Brain microvascular endothelial cell (primary cell): ENCODE measurements around the gene TOR3A.

Source experiments
- DNase-seq: peaks from one replicate; pipeline ENCODE4 v3.0.0-alpha.2; 2020
- H3K27ac ChIP-seq: fragments of 250-450 bp; sonication (Bioruptor Pico); 2 replicates; pipeline ENCODE4 v1.5.1; 2020; ENCODE audit warnings: mild to moderate bottlenecking, moderate library complexity
- H3K27me3 ChIP-seq: fragments of 250-450 bp; sonication (Bioruptor Pico); replicated peaks from 2 replicates; pipeline ENCODE4 v1.5.1; 2020; ENCODE audit warnings: mild to moderate bottlenecking
- H3K36me3 ChIP-seq: fragments of 250-450 bp; sonication (Bioruptor Pico); replicated peaks from 2 replicates; pipeline ENCODE4 v1.5.1; 2020; ENCODE audit warnings: mild to moderate bottlenecking
- H3K4me3 ChIP-seq: 2 replicates; pipeline ENCODE4 v1.5.1; 2011; ENCODE audit warnings: low read depth, mild to moderate bottlenecking, control low read depth, low read length, moderate library complexity
- CTCF ChIP-seq: IDR thresholded peaks from 2 replicates; pipeline ENCODE4 v1.5.1; 2011; ENCODE audit warnings: low read depth, mild to moderate bottlenecking, moderate library complexity, low read length, control low read depth, inconsistent platforms; ENCODE audit errors: missing control alignments
- in situ Hi-C: cut with HindIII; loops from 2 replicates; pipeline ENCODE4 v1.10.0; 2017; ENCODE audit warnings: low sequenced_read_pairs, low pct_ligation_motif_present

Gene TOR3A

DNA sequence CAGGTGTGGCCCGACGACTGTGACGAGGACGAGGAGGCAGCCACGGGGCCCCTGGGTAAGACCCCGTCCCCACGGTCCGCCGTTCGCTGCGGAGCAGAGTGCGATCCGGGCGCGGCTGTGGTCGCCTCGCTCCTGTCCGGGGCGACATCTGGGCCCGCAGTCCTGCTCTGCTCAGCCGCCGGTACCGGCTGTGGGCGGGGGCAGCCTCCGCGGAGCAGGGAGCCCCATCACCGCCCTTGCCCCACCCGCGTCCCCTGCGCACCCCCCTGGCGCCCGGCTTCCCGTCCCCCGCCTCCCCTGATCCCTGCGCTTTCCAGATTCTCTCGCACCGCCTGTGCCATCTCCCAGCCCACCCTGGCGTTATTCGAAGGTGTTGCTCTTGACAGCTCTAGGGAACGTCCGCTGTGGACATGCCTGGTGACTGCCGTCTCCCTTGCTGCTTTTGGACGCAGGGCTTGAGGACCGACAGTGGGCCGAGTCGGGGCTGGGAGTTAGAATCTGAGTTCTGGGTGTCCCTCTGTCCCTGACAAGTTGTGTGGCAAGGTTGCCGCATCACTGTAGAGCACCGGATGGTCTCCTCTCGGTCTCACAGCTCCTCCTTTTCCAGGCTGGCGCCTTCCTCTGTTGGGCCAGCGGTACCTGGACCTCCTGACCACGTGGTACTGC, 596 bp downstream of the TOR3A start:
- H3K27ac ChIP-seq, result peak overlapping the region; percentile 57
- DNase-seq, result no peak
- TF ChIP-seq CTCF, result peak; percentile 0
- peak overlapping the region; percentile 81 for H3K4me3 ChIP-seq
- no peaks in the 10 kb centered on the region for H3K27me3 ChIP-seq
- in situ Hi-C loops, result no loop called here
- H3K36me3 ChIP-seq, result no peaks in the 10 kb centered on the region

DNA sequence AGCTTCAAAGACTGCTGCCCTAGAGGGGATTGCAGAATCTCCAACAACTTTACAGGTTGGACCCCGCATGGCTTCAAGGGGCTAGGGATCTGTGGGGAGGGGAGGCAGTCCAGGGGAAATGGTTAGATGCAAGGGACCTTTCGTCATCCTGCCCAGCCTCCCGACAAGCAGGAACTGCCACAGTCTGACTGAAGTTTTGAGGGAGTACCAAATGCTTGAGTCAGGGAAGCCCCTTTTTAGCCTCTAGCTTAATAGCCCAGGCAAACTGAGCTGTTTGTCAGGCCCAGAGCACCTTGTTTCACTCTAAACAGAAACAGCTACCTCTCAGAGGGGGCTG, 1.1 kb downstream of the TOR3A start:
- H3K27ac ChIP-seq, result no peak overlapping the region
- peak; percentile 0 for TF ChIP-seq CTCF
- DNase-seq, result no peak
- H3K4me3 ChIP-seq, result peak overlapping the region; percentile 81
- in situ Hi-C loops, result no loop called here
- H3K36me3 ChIP-seq, result no peaks in the 10 kb centered on the region
- H3K27me3 ChIP-seq, result no peaks in the 10 kb centered on the region

DNA sequence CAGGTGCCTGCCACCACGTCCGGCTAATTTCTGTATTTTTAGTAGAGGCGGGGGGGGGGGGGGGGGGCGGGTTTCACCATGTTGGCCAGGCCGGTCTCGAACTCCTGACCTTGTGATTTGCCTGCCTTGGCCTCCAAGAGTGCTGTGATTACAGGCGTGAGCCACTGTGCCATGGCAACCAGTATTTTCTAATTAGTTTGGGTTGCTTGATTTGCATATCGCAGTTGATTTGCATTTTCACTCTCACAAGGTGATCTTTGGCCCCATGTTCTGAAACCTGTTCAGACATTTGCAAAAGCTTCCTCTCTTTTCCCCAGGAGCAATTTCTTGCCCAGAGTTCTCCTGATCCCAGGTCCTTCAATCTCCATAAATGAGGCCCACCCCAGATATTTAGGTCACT, 1.7 kb downstream of the TOR3A start:
- H3K4me3 ChIP-seq, result no peak overlapping the region
- H3K27me3 ChIP-seq, result no peaks in the 10 kb centered on the region
- no peak overlapping the region for H3K27ac ChIP-seq
- no peak for DNase-seq
- TF ChIP-seq CTCF, result no peak
- peaks cover 1% of the 10 kb centered on the region for H3K36me3 ChIP-seq
- in situ Hi-C loops, result no loop called here

- in situ Hi-C loops, result no loop called here
- Histone ChIP-seq H3K36me3 (peaks cover 27% of the 10 kb centered on the region), H3K27me3 (no peaks in the 10 kb centered on the region), H3K27ac (no peak overlapping the region), H3K4me3 (no peak overlapping the region)
- no peak for TF ChIP-seq CTCF
- DNase-seq, result no peak
Observed at GRCh38 chr1:179087665-179088064, 5.8 kb downstream of the TOR3A start.

DNA sequence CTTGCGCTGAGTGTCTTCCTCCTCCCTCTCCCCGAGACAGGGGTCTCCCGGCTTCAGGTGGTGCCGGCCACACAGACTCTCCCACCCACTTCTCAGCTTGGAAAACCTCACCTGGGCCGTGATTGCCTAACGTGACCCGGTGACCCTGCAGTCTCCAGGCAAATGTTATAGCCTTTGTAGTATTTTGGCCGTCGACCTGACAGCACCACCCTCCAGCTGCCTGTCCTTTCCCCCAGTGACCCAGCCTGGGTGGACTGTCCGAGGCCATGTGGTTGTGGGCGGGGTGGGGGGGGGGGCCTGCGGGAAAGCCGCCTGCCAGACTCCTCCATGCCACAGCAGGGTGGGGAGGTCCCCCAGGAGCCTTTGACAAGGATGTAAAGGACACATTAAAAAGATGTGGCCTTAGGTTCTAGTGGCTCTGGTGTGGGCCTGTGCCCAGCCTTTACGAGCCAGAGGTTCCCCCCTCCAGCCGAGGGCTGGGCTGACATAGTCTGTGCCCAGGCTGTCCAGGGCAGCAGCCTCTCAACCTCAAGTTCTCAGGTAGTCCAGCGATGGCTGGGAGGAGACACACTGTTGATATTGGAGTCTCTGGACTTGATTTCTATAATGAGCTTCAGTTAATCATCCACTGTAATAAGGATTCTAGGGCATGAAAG, 8.1 kb downstream of the TOR3A start:
- DNase-seq, result no peak
- Histone ChIP-seq H3K27me3 (no peaks in the 10 kb centered on the region), H3K27ac (no peak overlapping the region), H3K4me3 (no peak overlapping the region), H3K36me3 (peaks cover 48% of the 10 kb centered on the region)
- TF ChIP-seq CTCF, result no peak
- in situ Hi-C loops, result no loop called here

DNA sequence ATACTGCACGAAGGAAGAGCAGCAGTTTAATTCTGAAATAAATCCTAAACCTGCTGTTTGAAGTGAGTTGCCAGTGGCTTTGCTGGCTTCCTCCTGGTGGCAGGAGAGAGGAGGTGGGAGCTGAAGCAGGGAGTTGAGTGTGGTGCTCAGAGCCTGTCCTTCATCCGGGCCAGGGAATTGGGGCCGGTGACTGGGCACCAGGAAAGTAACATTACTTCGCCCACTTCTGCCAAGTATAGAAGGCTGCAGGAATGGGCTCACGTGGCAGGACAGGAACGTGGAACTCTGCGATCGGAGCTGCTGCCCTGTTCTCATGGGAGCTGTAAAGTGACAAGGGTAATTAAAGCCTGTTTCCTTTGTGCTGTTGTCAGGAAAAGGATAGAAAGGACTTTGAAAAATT, 8.7 kb downstream of the TOR3A start:
- TF ChIP-seq CTCF, result peak; percentile 42
- Histone ChIP-seq H3K27me3 (no peaks in the 10 kb centered on the region), H3K36me3 (peaks cover 54% of the 10 kb centered on the region), H3K27ac (no peak overlapping the region), H3K4me3 (no peak overlapping the region)
- in situ Hi-C loops, result no loop called here
- no peak for DNase-seq
